Left lung (tissue), 10 donors: ENCODE data around the gene SAMD14. TPM values are rescaled to one million over a fixed set of nuclear protein-coding genes. Genes with fewer than 3 reads are reported as not detected.

Experiments
- ATAC-seq: fragments of 200-7000 bp; cut with Tn5 transposase; one replicate; pipeline ENCODE4 v1.9.1; 2020; ENCODE audit warnings: moderate library complexity
- DNase-seq, 4 donors: peaks; one replicate each; pipeline ENCODE4 v3.0.0-alpha.2; 2013 to 2020
- H3K27ac ChIP-seq, 2 donors: fragments of 200-600 bp; sonication (generic) in 1 of 2; one replicate each; pipeline versions ENCODE4 v1.5.0 to v1.8.0; 2020 to 2021
- H3K27me3 ChIP-seq, 2 donors: fragments of 200-600 bp; sonication (generic) in 1 of 2; one replicate each; pipeline versions ENCODE4 v1.5.0 to v1.8.0; 2020 to 2021
- H3K36me3 ChIP-seq, 2 donors: fragments of 200-600 bp; sonication (generic) in 1 of 2; one replicate each; pipeline versions ENCODE4 v1.5.0 to v1.8.0; 2020 to 2021
- H3K4me1 ChIP-seq, 2 donors: fragments of 200-600 bp; one replicate each; pipeline ENCODE4 v1.8.0; 2021
- H3K4me3 ChIP-seq, 2 donors: fragments of 200-600 bp; sonication (generic) in 1 of 2; one replicate each; pipeline versions ENCODE4 v1.5.0 to v1.8.0; 2020 to 2021; ENCODE audit warnings: mild to moderate bottlenecking in 1 of 2
- H3K9me3 ChIP-seq, 2 donors: fragments of 200-600 bp; sonication (generic) in 1 of 2; one replicate each; pipeline versions ENCODE4 v1.5.0 to v1.8.0; 2020 to 2021
- intact Hi-C, 2 donors: fragments of 100-400 bp; cut with DNase I; formaldehyde crosslinking; loops; one replicate each; pipeline versions ENCODE4 v1.11.2 to v1.14.2; 2022
- polyA plus RNA-seq, 6 donors: library from polyadenylated mRNA; unstranded; fragments of 120-200 nt; gene quantifications; one replicate each; pipeline ENCODE4 v1.2.1, GENCODE V29; 2013; ENCODE audit not compliant: insufficient read length in 6 of 6
- total RNA-seq, 2 donors: library from RNA; stranded (reverse); fragmentation: NEBNext Ultra II Directional; extraction: Animal tissue kit (Norgen Biotek cat#: 25700); gene quantifications; one replicate each; pipeline ENCODE4 v1.2.1, GENCODE V29; 2021
- TF ChIP-seq, protein P1 (sequence below), 2 donors: fragments of 200-600 bp; sonication (generic) in 1 of 2; IDR thresholded peaks; one replicate each; pipeline versions ENCODE4 v1.5.0 to v1.8.0; 2021; ENCODE audit warnings: antibody characterized with exemption in 2 of 2
- donor health status: DM: no; HTN: yes; CAD: no.
- donor health status: DM: no; HTN: no; CAD: no.

The SAMD14 gene
- total and polyA plus RNA-seq, 8 donors: 8.4 to 21.6 (median 15.8) TPM

DNA sequence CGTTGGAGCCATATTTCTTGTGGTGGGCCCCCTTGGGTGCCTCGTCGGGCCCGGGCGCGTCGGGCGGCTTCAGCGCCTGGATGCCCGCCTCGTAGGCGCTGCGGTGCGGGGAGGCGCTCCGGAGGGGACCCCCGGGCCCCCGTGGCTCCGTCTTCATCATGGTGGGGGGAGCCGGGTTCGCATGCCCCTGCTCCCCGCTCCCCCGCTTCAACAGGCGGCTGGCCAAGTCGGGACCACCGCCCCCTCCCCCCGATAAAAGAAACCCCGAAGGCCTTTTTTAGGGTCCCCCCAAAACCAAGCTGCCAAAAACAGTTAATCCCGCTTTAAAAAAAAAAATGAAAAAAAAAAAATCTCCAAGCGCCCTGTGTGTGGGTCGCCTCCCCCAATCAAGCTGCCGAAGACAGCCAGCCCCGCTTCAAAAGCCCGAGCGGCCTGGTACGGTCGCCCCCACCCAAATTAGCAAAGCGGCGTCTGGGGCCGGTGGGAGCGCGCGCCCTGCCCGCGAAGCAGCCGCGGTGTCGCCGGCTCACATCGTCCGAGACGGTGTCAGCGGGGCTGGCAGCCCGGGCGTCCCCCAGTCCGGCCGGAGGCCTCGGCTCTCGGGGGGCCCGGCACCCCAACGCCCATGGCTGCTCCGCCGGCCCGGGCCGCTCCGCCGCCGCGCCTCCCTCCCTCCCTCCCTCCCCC lies 20.5 kb upstream of the SAMD14 start, which contains the start of gene PPP1R9B:
TSS of gene PPP1R9B (minus strand) at position 324 of the 687 bp plus-strand sequence. CDS start at position 160, 164 bp downstream.
- TF ChIP-seq, protein P1, sequence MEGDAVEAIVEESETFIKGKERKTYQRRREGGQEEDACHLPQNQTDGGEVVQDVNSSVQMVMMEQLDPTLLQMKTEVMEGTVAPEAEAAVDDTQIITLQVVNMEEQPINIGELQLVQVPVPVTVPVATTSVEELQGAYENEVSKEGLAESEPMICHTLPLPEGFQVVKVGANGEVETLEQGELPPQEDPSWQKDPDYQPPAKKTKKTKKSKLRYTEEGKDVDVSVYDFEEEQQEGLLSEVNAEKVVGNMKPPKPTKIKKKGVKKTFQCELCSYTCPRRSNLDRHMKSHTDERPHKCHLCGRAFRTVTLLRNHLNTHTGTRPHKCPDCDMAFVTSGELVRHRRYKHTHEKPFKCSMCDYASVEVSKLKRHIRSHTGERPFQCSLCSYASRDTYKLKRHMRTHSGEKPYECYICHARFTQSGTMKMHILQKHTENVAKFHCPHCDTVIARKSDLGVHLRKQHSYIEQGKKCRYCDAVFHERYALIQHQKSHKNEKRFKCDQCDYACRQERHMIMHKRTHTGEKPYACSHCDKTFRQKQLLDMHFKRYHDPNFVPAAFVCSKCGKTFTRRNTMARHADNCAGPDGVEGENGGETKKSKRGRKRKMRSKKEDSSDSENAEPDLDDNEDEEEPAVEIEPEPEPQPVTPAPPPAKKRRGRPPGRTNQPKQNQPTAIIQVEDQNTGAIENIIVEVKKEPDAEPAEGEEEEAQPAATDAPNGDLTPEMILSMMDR (IDR thresholded peaks at IDR 0.05): no peak
- H3K4me1 ChIP-seq: peaks cover 23 to 72% of the 10 kb centered on the region in 2 donors

DNA sequence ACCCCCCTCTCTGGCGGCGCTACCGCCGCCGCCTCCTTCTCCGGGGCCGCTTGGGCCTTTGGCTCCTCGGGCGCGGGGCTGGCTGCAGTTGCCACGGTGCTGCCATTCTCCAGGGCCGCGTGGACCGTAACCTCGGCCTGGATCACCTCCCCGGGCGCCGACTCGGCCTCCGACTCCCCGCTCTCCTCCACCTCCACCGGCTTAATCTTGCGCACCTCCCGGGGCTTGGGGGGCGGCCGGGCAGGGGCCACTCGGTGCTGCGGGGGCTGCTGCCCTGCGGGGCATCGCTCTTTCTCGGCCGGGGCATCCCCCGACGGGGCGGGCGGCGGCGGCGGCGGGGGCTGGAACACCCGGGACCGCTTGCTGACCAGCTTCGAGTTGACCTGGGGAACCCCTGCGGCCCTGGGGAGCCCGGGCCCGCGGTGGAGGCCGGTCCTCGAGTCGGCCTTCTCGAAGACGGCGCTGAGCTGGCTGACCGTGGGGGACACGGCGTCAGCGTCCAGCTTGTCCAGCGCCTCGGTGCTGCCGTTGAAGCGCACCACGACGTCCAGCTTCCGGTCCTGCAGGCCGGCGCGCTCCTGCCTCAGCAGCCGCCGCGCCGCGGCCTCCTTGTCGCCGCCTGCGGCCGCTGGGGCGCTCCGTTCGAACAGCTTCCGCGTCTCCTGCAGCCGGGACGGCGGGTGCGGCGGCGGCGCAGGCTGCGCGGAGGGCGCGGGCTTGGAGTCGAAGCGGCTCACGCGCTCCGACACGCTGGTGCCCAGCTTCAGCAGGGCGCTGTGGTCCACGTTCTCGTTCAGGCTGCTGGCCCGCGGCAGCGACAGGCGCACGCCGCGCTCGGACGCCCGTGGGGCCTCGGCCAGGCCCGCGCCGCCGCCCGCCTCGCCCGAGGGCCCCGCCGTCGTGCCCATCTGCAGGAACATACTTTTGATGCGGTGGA lies 19.7 kb upstream of the SAMD14 start:
- ATAC-seq: peak; percentile 2
- peak in 2 of 4 donors; percentile 64 to 96 for DNase-seq

More for the DNA sequence above, 20.5 kb upstream of the SAMD14 start, which contains the start of gene PPP1R9B:
- Histone ChIP-seq H3K27ac (peak within 1 kb of the TSS; percentile 89 to 92), H3K9me3 (no peaks in the 10 kb centered on the region), H3K4me3 (peak within 1 kb of the TSS; percentile 98), H3K36me3 (no peaks in the 10 kb centered on the region), H3K27me3 (no peaks in the 10 kb centered on the region)
- intact Hi-C loops: no loop called here
- DNase-seq (no peak), ATAC-seq (no peak)

DNA sequence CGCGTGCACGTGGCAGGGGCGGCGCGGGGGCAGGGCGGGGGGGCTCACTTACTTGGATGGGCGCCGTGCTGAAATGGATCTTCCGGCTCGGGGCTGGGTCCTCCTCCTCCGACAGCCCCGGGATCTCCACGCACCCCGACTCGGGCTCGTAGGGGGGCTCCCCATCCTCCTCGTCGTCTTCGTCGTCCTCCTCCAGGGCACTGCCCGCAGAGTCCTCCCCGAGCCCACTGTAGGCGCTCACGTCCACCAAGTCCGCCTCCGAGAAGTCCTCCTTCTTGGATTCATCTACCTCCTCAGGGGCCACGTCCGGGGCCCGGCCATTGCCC lies 19.1 kb upstream of the SAMD14 start:
- intact Hi-C loops: no loop called here
- Histone ChIP-seq H3K27ac (peak overlapping the region; percentile 89 to 92), H3K4me3 (peak overlapping the region; percentile 98), H3K27me3 (no peaks in the 10 kb centered on the region), H3K9me3 (no peaks in the 10 kb centered on the region), H3K4me1 (peaks cover 23 to 72% of the 10 kb centered on the region in 2 donors), H3K36me3 (peaks cover 0 to 13% of the 10 kb centered on the region in 2 donors)
- DNase-seq (no peak), ATAC-seq (no peak)
- TF ChIP-seq, protein P1 (IDR thresholded peaks at IDR 0.05): no peak

More for the DNA sequence above, 19.7 kb upstream of the SAMD14 start:
- Histone ChIP-seq H3K4me1 (peaks cover 23 to 72% of the 10 kb centered on the region in 2 donors), H3K36me3 (peaks cover 0 to 7% of the 10 kb centered on the region in 2 donors), H3K27ac (peak overlapping the region; percentile 89 to 92), H3K4me3 (peak overlapping the region; percentile 98), H3K9me3 (no peaks in the 10 kb centered on the region), H3K27me3 (no peaks in the 10 kb centered on the region)
- intact Hi-C loops: no loop called here
- TF ChIP-seq, protein P1 (IDR thresholded peaks at IDR 0.05): peak in 1 of 2 donors; percentile 19

DNA sequence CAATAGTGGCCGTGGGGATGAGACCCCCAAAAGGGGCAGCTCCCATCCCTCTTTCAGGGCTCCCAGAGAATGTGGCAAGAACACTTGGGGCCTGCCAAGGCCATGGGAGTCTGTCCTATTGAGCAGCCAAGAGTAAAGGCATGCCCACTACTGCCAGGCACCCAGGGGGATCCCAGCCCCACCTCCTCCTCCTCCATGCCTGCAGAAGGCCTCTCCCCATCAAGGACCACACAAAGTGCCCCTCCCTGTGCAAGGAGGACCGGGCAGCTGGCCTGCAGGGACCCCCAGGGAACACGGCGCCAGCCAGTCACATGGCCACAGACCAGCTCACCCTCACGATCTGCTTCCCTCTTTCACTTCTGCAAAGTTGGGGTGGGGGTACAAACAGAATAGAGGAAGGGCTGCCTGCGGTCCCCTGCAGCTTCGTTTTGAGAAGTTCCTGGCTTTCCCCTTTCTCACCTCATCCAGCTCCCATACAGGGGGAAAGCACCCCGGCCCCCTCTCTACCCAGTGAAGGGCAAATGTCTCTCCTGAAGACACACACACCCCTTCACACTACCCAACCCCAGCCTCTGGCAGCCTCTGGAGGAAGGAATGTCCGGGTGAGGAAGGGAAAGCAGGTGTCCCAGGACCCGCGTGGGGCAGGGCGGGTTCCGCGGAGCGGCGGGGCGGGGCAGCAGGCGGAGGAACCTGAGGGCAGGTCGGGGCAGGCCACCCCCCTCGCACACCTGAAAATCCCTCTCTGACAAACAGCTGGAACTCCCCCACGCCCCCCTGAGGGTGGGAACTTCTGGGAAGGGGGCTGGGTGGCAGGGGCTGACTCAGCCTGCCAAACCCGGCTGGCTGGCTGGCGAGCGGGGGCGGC lies 18.5 kb upstream of the SAMD14 start:
- peaks cover 0 to 19% of the 10 kb centered on the region in 2 donors for H3K36me3 ChIP-seq
- DNase-seq: peak in 2 of 4 donors; percentile 79 to 93
- peaks cover 23 to 74% of the 10 kb centered on the region in 2 donors for H3K4me1 ChIP-seq
- H3K9me3 ChIP-seq: no peaks in the 10 kb centered on the region
- intact Hi-C loops: no loop called here
- peak overlapping the region; percentile 98 for H3K4me3 ChIP-seq
- TF ChIP-seq, protein P1 (IDR thresholded peaks at IDR 0.05): no peak
- peak; percentile 23 for ATAC-seq
- no peaks in the 10 kb centered on the region for H3K27me3 ChIP-seq
- peak overlapping the region; percentile 89 to 92 for H3K27ac ChIP-seq
